Stomach (tissue), 9 donors: ENCODE data around the gene EXOC3. TPM values are rescaled to one million over a fixed set of nuclear protein-coding genes. Genes with fewer than 3 reads are reported as not detected.

Experiments used
- DNase-seq, 2 donors: peaks; one replicate each; pipeline versions ENCODE4 v3.0.0 to v3.0.0-alpha.2; 2013 to 2019
- H3K27ac ChIP-seq, 5 donors: fragments of 200-600 bp in 4 of 5; sonication (generic) in 4 of 5; one replicate each; pipeline ENCODE4 v1.5.1; 2013 to 2019; ENCODE audit warnings: mild to moderate bottlenecking in 1 of 5, moderate library complexity in 1 of 5
- H3K27me3 ChIP-seq, 3 donors: fragments of 200-600 bp; sonication (generic); one replicate each; pipeline ENCODE4 v1.5.1; 2017 to 2019; ENCODE audit warnings: mixed run types in 1 of 3
- H3K36me3 ChIP-seq, 4 donors: fragments of 200-600 bp; sonication (generic); 1 replicate in 3 of 4; 2 replicates in 1 of 4; pipeline ENCODE4 v1.5.1; 2016 to 2019
- H3K4me1 ChIP-seq, 4 donors: fragments of 200-600 bp; sonication (generic); one replicate each; pipeline ENCODE4 v1.5.1; 2016 to 2019
- H3K4me3 ChIP-seq, 4 donors: fragments of 200-600 bp; sonication (generic) in 3 of 4; one replicate each; pipeline ENCODE4 v1.5.1; 2016 to 2019; ENCODE audit warnings: mild to moderate bottlenecking in 1 of 4
- H3K9me3 ChIP-seq, 4 donors: fragments of 200-600 bp; sonication (generic); one replicate each; pipeline ENCODE4 v1.5.1; 2016 to 2019
- EP300 ChIP-seq: sonication (generic); formaldehyde crosslinking; IDR thresholded peaks from one replicate; pipeline ENCODE4 v1.6.1; 2017; ENCODE audit warnings: antibody characterized with exemption
- POLR2A ChIP-seq, 4 donors: fragments of 450-650 bp; IDR thresholded peaks; one replicate each; pipeline ENCODE4 v1.6.1; 2016; ENCODE audit warnings: antibody characterized with exemption in 4 of 4, control low read depth in 2 of 4, mild to moderate bottlenecking in 1 of 4, moderate library complexity in 1 of 4
- POLR2AphosphoS5 ChIP-seq, 3 donors: sonication (generic); formaldehyde crosslinking; IDR thresholded peaks; one replicate each; pipeline ENCODE4 v1.6.1; 2016; ENCODE audit warnings: antibody characterized with exemption in 3 of 3
- WGBS, 5 donors: extraction: QIAGEN DNeasy Blood & Tissue Kit in 3 of 5; methylation state at CpG; one replicate each; pipeline versions ENCODE4 v1.1.5 to v1.1.7; 2013 to 2018; 5-methylcytosine and 5-hydroxymethylcytosine counted together
- intact Hi-C: fragments of 100-400 bp; cut with DNase I; formaldehyde crosslinking; loops from one replicate; pipeline ENCODE4 v1.15.1; 2023; ENCODE audit warnings: low total_unique reads
- polyA plus RNA-seq, 3 donors: library from polyadenylated mRNA; stranded (reverse); fragments of 200-250 nt; gene quantifications; one replicate each; pipeline ENCODE4 v1.2.3, GENCODE V29; 2013
- total RNA-seq, 5 donors: library from RNA; depleted of rRNA; stranded (reverse); fragments of >200 nt; gene quantifications; one replicate each; pipeline versions ENCODE4 v1.1.0 to v1.2.3, GENCODE V29; 2014 to 2016
- TF ChIP-seq, protein P1 (sequence below), 7 experiments: fragments of 450-650 bp in 4 of 7; fragments of 200-600 bp in 3 of 7; sonication (generic) in 3 of 7; IDR thresholded peaks; one replicate each; pipeline ENCODE4 v1.5.1; 2016 to 2019; ENCODE audit warnings: antibody characterized with exemption in 7 of 7, control low read depth in 2 of 7, mild to moderate bottlenecking in 1 of 7
- donor health status: healthy with polysubstance abuse.
- donor health status: Bipolar disorder and iron deficiency.
- donor health status: healthy.

The EXOC3 gene
- total and polyA plus RNA-seq, 8 donors = 29.9 to 133 (median 59.3) TPM

DNA sequence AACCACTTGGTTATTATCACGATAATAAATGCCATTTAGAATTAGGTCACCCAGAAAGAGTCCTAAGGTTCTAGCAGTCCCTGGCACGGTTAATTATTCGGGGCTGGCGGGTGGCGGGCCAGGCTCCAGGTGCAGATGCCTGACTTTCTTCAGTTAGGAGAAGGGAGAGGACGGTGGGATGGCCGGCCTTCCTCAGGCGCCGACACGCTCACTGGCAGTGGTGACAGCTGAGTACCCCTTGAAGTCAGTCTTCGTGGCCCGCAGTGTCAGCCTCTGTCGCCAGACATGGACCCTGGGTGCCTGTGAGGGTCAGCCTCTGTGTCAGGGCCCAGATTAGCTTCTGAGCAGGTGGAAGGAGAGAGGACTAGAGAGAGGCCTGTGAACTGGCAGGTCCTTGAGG lies 21.1 kb upstream of the EXOC3 start:
- H3K27me3 ChIP-seq = peaks cover 0 to 8% (median 0%) of the 10 kb centered on the region in 3 donors
- no peaks in the 10 kb centered on the region for H3K9me3 ChIP-seq
- H3K27ac ChIP-seq = no peak overlapping the region
- 90 to 94% (median 93%) methylated on average over 13 of the region's 13 CpGs for WGBS, 5 donors
- intact Hi-C loops = no loop called here
- no peaks in the 10 kb centered on the region for H3K36me3 ChIP-seq
- no peak overlapping the region for H3K4me3 ChIP-seq
- no peak for TF ChIP-seq POLR2A (IDR thresholded peaks at IDR 0.05)
- no peak for TF ChIP-seq EP300
- no peak for TF ChIP-seq POLR2AphosphoS5 (IDR thresholded peaks at IDR 0.05)
- TF ChIP-seq, protein P1, sequence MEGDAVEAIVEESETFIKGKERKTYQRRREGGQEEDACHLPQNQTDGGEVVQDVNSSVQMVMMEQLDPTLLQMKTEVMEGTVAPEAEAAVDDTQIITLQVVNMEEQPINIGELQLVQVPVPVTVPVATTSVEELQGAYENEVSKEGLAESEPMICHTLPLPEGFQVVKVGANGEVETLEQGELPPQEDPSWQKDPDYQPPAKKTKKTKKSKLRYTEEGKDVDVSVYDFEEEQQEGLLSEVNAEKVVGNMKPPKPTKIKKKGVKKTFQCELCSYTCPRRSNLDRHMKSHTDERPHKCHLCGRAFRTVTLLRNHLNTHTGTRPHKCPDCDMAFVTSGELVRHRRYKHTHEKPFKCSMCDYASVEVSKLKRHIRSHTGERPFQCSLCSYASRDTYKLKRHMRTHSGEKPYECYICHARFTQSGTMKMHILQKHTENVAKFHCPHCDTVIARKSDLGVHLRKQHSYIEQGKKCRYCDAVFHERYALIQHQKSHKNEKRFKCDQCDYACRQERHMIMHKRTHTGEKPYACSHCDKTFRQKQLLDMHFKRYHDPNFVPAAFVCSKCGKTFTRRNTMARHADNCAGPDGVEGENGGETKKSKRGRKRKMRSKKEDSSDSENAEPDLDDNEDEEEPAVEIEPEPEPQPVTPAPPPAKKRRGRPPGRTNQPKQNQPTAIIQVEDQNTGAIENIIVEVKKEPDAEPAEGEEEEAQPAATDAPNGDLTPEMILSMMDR (IDR thresholded peaks at IDR 0.05) = no peak
- H3K4me1 ChIP-seq = no peaks in the 10 kb centered on the region
- DNase-seq = no peak

- no peaks in the 10 kb centered on the region for H3K4me1 ChIP-seq
- no peak overlapping the region for H3K4me3 ChIP-seq
- no peak overlapping the region for H3K27ac ChIP-seq
- intact Hi-C loops = no loop called here
- no peak for TF ChIP-seq POLR2AphosphoS5 (IDR thresholded peaks at IDR 0.05)
- WGBS, 5 donors = 83 to 87% (median 85%) methylated on average over 31 to 32 of the region's 32 CpGs
- peaks cover 0 to 8% (median 0%) of the 10 kb centered on the region in 3 donors for H3K27me3 ChIP-seq
- no peaks in the 10 kb centered on the region for H3K9me3 ChIP-seq
- H3K36me3 ChIP-seq = no peaks in the 10 kb centered on the region
- DNase-seq = no peak
These were observed 20.4 kb upstream of the EXOC3 start for GRCh38 chr5:422323-423232.

DNA sequence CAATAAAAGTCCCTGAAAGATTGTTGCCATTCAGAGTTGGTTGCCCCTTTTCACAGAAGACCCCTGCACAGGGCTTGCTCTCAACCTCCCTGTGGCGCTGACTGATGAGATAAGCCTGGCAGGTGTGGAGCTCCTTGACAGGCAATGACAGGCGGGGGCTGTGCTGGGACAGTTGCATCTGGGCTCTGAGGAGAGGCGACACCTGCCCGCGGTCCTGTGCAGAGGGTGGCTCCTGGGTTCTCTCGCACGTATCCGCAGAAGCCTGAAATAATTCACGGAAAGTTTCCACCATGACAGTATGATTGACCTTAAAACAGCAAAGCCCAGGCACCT lies 19.8 kb upstream of the EXOC3 start:
- Histone ChIP-seq H3K4me1 (no peaks in the 10 kb centered on the region), H3K27me3 (peaks cover 0 to 8% (median 0%) of the 10 kb centered on the region in 3 donors), H3K9me3 (no peaks in the 10 kb centered on the region), H3K27ac (no peak overlapping the region), H3K4me3 (no peak overlapping the region), H3K36me3 (no peaks in the 10 kb centered on the region)
- 80 to 87% (median 85%) methylated on average over 9 of the region's 9 CpGs for WGBS, 5 donors
- intact Hi-C loops = no loop called here
- no peak for DNase-seq
- TF ChIP-seq POLR2AphosphoS5 (IDR thresholded peaks at IDR 0.05) = no peak
- TF ChIP-seq, protein P1 (IDR thresholded peaks at IDR 0.05) = no peak
- TF ChIP-seq EP300 = no peak
- no peak for TF ChIP-seq POLR2A (IDR thresholded peaks at IDR 0.05)

DNA sequence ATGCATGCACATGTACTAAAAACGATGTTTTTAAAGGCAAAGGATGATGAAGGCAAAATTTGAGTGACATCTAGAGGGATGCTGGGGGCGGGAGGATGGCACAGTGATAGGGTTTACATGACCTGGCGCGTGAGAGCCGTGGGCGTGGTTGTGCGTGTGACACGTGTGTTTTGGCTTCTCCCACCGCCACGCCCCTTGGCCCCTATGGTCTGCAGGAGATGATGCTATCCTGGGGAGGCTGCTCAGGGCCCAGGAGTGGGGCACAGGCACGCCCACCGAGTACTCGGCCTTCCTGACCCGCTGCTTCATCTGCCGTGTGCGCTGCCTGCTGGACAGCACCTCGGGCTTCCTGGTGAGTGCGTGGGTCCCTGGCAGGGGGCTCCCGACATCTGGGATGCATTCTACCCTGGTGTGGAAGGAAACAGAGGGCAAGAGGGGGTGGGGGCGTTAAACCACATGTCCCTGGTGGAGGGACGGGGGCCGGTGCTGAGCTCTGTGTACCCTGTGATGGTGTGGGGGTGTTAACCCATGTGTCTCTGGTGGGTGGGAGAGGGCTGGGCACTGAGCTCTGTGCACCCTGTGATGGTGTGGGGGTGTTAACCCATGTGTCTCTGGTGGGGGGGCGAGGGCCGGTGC lies 19.2 kb upstream of the EXOC3 start:
- H3K27ac ChIP-seq = no peak overlapping the region
- intact Hi-C loops = no loop called here
- no peak overlapping the region for H3K4me3 ChIP-seq
- peaks cover 0 to 8% (median 0%) of the 10 kb centered on the region in 3 donors for H3K27me3 ChIP-seq
- H3K4me1 ChIP-seq = no peaks in the 10 kb centered on the region
- no peaks in the 10 kb centered on the region for H3K9me3 ChIP-seq
- H3K36me3 ChIP-seq = no peaks in the 10 kb centered on the region
- 77 to 81% (median 81%) methylated on average over 22 to 24 of the region's 24 CpGs for WGBS, 5 donors
- TF ChIP-seq EP300 = no peak
- TF ChIP-seq, protein P1 (IDR thresholded peaks at IDR 0.05) = no peak
- TF ChIP-seq POLR2A (IDR thresholded peaks at IDR 0.05) = no peak
- no peak for TF ChIP-seq POLR2AphosphoS5 (IDR thresholded peaks at IDR 0.05)
- DNase-seq = no peak
